HepG2 (cell line): ENCODE measurements around the gene PSD4. TPM values are rescaled to one million over a fixed set of nuclear protein-coding genes. Genes with fewer than 3 reads are reported as not detected.

ENCODE experiments used
- ARNT2 ChIP-seq: sonication (generic); formaldehyde crosslinking; IDR thresholded peaks from 2 replicates; pipeline ENCODE4 v1.8.0; 2022; ENCODE audit warnings: mild to moderate bottlenecking, low read depth, missing genetic modification reagents, moderate library complexity
- CEBPG ChIP-seq: IDR thresholded peaks from 2 replicates; pipeline ENCODE4 v1.6.1; 2016
- CHD2 ChIP-seq: IDR thresholded peaks from 2 replicates; pipeline ENCODE4 v1.6.1; 2011; ENCODE audit warnings: low read depth, low read length, improper control_type of control experiment
- IKZF1 ChIP-seq: fragments of 450-650 bp; IDR thresholded peaks from 2 replicates; pipeline ENCODE4 v1.7.1; 2016
- KLF12 ChIP-seq: sonication (generic); formaldehyde crosslinking; IDR thresholded peaks from 2 replicates; pipeline ENCODE4 v1.4.0; 2020; ENCODE audit warnings: missing genetic modification reagents, borderline replicate concordance
- MED13 ChIP-seq: sonication (generic); formaldehyde crosslinking; IDR thresholded peaks from 2 replicates; pipeline ENCODE4 v1.5.0; 2020; ENCODE audit warnings: missing genetic modification reagents
- NFATC3 ChIP-seq: sonication (generic); formaldehyde crosslinking; IDR thresholded peaks from 2 replicates; pipeline ENCODE4 v1.5.1; 2020; ENCODE audit warnings: mild to moderate bottlenecking, missing genetic modification reagents
- NFIB ChIP-seq: sonication (generic); formaldehyde crosslinking; IDR thresholded peaks from 2 replicates; pipeline ENCODE4 v1.9.0; 2021; ENCODE audit warnings: missing genetic modification reagents, mild to moderate bottlenecking, borderline replicate concordance
- NRL ChIP-seq: sonication (generic); formaldehyde crosslinking; IDR thresholded peaks from 2 replicates; pipeline ENCODE4 v1.5.0; 2020; ENCODE audit warnings: missing genetic modification reagents, mild to moderate bottlenecking, moderate library complexity, borderline replicate concordance
- RAD21 ChIP-seq: fragments of 450-650 bp; formaldehyde crosslinking; IDR thresholded peaks from 2 replicates; pipeline ENCODE4 v1.5.0; 2020; ENCODE audit warnings: mild to moderate bottlenecking
- RBAK ChIP-seq: sonication (generic); formaldehyde crosslinking; IDR thresholded peaks from 2 replicates; pipeline ENCODE4 v1.5.1; 2020; ENCODE audit warnings: mild to moderate bottlenecking, missing genetic modification reagents
- STAG1 ChIP-seq: sonication (generic); formaldehyde crosslinking; IDR thresholded peaks from 2 replicates; pipeline ENCODE4 v1.4.0; 2020; ENCODE audit warnings: missing genetic modification reagents
- WIZ ChIP-seq: sonication (generic); formaldehyde crosslinking; IDR thresholded peaks from 2 replicates; pipeline ENCODE4 v1.5.1; 2020; ENCODE audit warnings: mild to moderate bottlenecking, missing genetic modification reagents
- ZMAT3 ChIP-seq: sonication (generic); formaldehyde crosslinking; conservative IDR thresholded peaks from 2 replicates; pipeline ENCODE4 v1.7.0; 2021; ENCODE audit warnings: missing genetic modification reagents
- ZNF18 ChIP-seq: sonication (generic); formaldehyde crosslinking; IDR thresholded peaks from 2 replicates; pipeline ENCODE4 v1.8.0; 2022; ENCODE audit warnings: mild to moderate bottlenecking, missing genetic modification reagents; ENCODE audit not compliant: insufficient replicate concordance
- ZNF460 ChIP-seq: sonication (generic); formaldehyde crosslinking; IDR thresholded peaks from 2 replicates; pipeline ENCODE4 v1.5.1; 2020; ENCODE audit warnings: missing genetic modification reagents, mild to moderate bottlenecking, borderline replicate concordance
- ZNF513 ChIP-seq: sonication (generic); formaldehyde crosslinking; conservative IDR thresholded peaks from 2 replicates; pipeline ENCODE4 v1.5.0; 2020; ENCODE audit warnings: missing genetic modification reagents
- polyA plus RNA-seq, 8 experiments: library from polyadenylated mRNA; depleted of rRNA in 3 of 8; stranded (reverse) in 7 of 8; unstranded in 1 of 8; fragments of >200 nt; fragmentation: Illumina TruSeq in 4 of 8; extraction: Trizol in 4 of 8; gene quantifications; 2 replicates each; pipeline versions ENCODE4 v1.2.1 to v1.2.3, GENCODE V29; 2011 to 2016; ENCODE audit warnings: low read depth in 4 of 8, missing spikeins in 1 of 8, mixed read lengths in 1 of 8; ENCODE audit not compliant: insufficient read depth in 1 of 8
- total RNA-seq, 5 experiments: library from RNA; depleted of rRNA; stranded (reverse); fragments of >200 nt; fragmentation: Illumina TruSeq; extraction: Trizol; gene quantifications; 2 replicates each; pipeline ENCODE4 v1.2.3, GENCODE V29; 2016; ENCODE audit warnings: low read depth in 1 of 5
- TF ChIP-seq, protein P1 (sequence below): sonication (generic); formaldehyde crosslinking; IDR thresholded peaks from 2 replicates; pipeline ENCODE4 v1.4.0; 2020; ENCODE audit warnings: mild to moderate bottlenecking, low read depth, missing genetic modification reagents
- TF ChIP-seq, protein P2 (sequence below): sonication (generic); formaldehyde crosslinking; IDR thresholded peaks from 2 replicates; pipeline ENCODE4 v1.5.0; 2020; ENCODE audit warnings: mild to moderate bottlenecking, low read depth, missing genetic modification reagents, borderline replicate concordance
- TF ChIP-seq, protein P3 (sequence below): sonication (generic); formaldehyde crosslinking; conservative IDR thresholded peaks from 2 replicates; pipeline ENCODE4 v1.8.0; 2022; ENCODE audit warnings: mild to moderate bottlenecking, moderate library complexity, missing genetic modification reagents
- TF ChIP-seq, protein P4 (sequence below): sonication (generic); formaldehyde crosslinking; IDR thresholded peaks from 2 replicates; pipeline ENCODE4 v1.4.0; 2020; ENCODE audit warnings: missing genetic modification reagents

PSD4 gene
- total and polyA plus RNA-seq, 2 of the 13 experiments (the other 11 are each of a cell fraction or from before 2014, with no cell fraction given), result 5.8 to 9.4 TPM

DNA sequence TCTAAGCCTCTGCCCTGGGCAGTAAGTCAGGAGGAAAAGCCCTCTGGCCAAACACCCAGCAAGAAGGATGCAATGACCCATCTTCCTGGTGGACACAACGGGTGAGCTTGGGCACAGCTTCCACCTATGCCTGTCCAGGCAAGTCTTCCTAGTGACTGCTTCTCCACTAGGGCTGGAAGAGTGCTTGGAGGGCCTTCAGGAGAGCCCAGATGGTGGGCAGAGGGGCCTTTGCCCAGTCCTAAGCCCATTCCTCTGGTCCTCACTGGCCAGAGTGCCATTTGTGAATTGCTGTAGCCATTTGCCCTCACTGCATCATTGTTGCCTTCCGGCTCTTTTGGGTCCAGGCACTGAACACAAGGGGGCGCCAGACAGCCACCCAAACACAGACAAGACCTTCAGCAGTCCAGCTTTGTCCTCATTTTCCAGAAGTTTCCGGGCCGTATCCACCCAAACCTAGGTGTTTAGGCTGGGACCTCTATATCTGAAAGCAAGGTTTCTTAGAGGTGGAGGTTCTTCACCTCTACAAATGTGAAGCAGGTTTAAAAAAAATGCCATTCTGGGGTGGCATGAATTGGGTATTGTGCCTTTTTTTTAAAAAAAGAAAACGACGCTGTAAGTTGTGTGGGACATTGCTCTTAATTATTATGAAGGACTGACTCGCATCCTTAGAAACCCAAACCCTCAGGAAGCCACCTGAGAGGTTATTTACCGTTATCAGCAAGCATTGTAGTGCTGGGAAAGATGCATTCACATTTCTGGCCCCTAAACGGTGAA lies 75.4 kb downstream of the PSD4 start (continued):
- TF ChIP-seq, protein P1, sequence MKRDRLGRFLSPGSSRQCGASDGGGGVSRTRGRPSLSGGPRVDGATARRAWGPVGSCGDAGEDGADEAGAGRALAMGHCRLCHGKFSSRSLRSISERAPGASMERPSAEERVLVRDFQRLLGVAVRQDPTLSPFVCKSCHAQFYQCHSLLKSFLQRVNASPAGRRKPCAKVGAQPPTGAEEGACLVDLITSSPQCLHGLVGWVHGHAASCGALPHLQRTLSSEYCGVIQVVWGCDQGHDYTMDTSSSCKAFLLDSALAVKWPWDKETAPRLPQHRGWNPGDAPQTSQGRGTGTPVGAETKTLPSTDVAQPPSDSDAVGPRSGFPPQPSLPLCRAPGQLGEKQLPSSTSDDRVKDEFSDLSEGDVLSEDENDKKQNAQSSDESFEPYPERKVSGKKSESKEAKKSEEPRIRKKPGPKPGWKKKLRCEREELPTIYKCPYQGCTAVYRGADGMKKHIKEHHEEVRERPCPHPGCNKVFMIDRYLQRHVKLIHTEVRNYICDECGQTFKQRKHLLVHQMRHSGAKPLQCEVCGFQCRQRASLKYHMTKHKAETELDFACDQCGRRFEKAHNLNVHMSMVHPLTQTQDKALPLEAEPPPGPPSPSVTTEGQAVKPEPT (CRISPR knock-in tag), result no peak
- peak; percentile 97 for TF ChIP-seq RAD21 (CRISPR knock-in tag)
- TF ChIP-seq ZNF18 (CRISPR knock-in tag), result no peak
- TF ChIP-seq MED13 (CRISPR knock-in tag), result no peak
- TF ChIP-seq ZNF513, result no peak
- TF ChIP-seq ZNF460 (CRISPR knock-in tag), result no peak
- TF ChIP-seq RBAK, result no peak
- TF ChIP-seq, protein P2, sequence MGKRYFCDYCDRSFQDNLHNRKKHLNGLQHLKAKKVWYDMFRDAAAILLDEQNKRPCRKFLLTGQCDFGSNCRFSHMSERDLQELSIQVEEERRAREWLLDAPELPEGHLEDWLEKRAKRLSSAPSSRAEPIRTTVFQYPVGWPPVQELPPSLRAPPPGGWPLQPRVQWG, result no peak
- TF ChIP-seq ZMAT3 (CRISPR knock-in tag), result no peak
- TF ChIP-seq CHD2, result no peak
- no peak for TF ChIP-seq NFATC3
- no peak for TF ChIP-seq KLF12 (CRISPR knock-in tag)
- TF ChIP-seq, protein P3, sequence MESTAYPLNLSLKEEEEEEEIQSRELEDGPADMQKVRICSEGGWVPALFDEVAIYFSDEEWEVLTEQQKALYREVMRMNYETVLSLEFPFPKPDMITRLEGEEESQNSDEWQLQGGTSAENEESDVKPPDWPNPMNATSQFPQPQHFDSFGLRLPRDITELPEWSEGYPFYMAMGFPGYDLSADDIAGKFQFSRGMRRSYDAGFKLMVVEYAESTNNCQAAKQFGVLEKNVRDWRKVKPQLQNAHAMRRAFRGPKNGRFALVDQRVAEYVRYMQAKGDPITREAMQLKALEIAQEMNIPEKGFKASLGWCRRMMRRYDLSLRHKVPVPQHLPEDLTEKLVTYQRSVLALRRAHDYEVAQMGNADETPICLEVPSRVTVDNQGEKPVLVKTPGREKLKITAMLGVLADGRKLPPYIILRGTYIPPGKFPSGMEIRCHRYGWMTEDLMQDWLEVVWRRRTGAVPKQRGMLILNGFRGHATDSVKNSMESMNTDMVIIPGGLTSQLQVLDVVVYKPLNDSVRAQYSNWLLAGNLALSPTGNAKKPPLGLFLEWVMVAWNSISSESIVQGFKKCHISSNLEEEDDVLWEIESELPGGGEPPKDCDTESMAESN (CRISPR knock-in tag), result no peak
- 0 out of 2 replicates have a peak, but pooled peaks have one; percentile 51 for TF ChIP-seq NRL (CRISPR knock-in tag)
- TF ChIP-seq WIZ (CRISPR knock-in tag), result no peak
- TF ChIP-seq STAG1 (CRISPR knock-in tag), result peak; percentile 98
- no peak for TF ChIP-seq IKZF1
- TF ChIP-seq NFIB (CRISPR knock-in tag), result no peak
- TF ChIP-seq, protein P4, sequence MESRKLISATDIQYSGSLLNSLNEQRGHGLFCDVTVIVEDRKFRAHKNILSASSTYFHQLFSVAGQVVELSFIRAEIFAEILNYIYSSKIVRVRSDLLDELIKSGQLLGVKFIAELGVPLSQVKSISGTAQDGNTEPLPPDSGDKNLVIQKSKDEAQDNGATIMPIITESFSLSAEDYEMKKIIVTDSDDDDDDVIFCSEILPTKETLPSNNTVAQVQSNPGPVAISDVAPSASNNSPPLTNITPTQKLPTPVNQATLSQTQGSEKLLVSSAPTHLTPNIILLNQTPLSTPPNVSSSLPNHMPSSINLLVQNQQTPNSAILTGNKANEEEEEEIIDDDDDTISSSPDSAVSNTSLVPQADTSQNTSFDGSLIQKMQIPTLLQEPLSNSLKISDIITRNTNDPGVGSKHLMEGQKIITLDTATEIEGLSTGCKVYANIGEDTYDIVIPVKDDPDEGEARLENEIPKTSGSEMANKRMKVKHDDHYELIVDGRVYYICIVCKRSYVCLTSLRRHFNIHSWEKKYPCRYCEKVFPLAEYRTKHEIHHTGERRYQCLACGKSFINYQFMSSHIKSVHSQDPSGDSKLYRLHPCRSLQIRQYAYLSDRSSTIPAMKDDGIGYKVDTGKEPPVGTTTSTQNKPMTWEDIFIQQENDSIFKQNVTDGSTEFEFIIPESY, result 0 out of 2 replicates have a peak, but pooled peaks have one; percentile 17
- no peak for TF ChIP-seq CEBPG
- peak; percentile 43; the same call in 1 of the 2 replicates for TF ChIP-seq ARNT2 (CRISPR knock-in tag)
